HCT116 (cell line): Measurements from ENCODE around the gene KMO. TPM values are rescaled to one million over a fixed set of nuclear protein-coding genes. Genes with fewer than 3 reads are reported as not detected.

Source experiments
- ATAC-seq: fragments of 200-7000 bp; cut with Tn5 transposase; 2 replicates; pipeline ENCODE4 v1.9.1; 2020; ENCODE audit warnings: mild to moderate bottlenecking, moderate library complexity
- BruUV-seq: library from RNA; stranded (reverse); fragments of 400-500 nt; replicated peaks from 2 replicates; lab custom pipeline; 2021; lab: Mats Ljungman, UMichigan
- CTCF ChIA-PET: fragments of 300-600 bp; sonication (Branson Sonifier 250); formaldehyde crosslinking; loops from one replicate; lab custom pipeline; 2021; ENCODE audit warnings: antibody characterized with exemption; lab: Charles Lee
- POLR2A ChIA-PET: fragments of 300-600, 350-600 bp; sonication (Branson Sonifier 250); formaldehyde crosslinking; loops from one replicate; lab custom pipeline; 2021; ENCODE audit warnings: antibody characterized with exemption; lab: Charles Lee
- RAD21 ChIA-PET, 2 experiments: fragments of 300-600 bp; sonication (Branson Sonifier 250); formaldehyde crosslinking; loops; one replicate each; lab custom pipeline; 2023; ENCODE audit warnings: low total read pairs in 2 of 2; ENCODE audit not compliant: uncharacterized antibody in 2 of 2, unreplicated experiment in 2 of 2, low non-redundant PET in 1 of 2; lab: Charles Lee
- DNase-seq: peaks from one replicate; pipeline ENCODE4 v3.0.0-alpha.2; 2010; ENCODE audit warnings: low read depth, low spot score
- H2AFZ ChIP-seq: fragments of 200-600 bp; shearing (Covaris generic), sonication (generic); 2 replicates; pipeline ENCODE4 v1.6.1; 2017; ENCODE audit warnings: low read depth, mixed run types, mixed read lengths, antibody characterized with exemption, low read length; ENCODE audit not compliant: poor library complexity, severe bottlenecking
- H3K27ac ChIP-seq: 2 replicates; pipeline ENCODE4 v1.5.1; 2012; ENCODE audit warnings: low read depth, low read length
- H3K27me3 ChIP-seq: fragments of 200-600 bp; sonication (generic); 2 replicates; pipeline ENCODE4 v1.6.1; 2016; ENCODE audit warnings: mixed run types, low read length, mixed read lengths; ENCODE audit not compliant: insufficient read depth
- H3K36me3 ChIP-seq, 2 experiments: fragments of 200-500 bp in 1 of 2; fragments of 200-600 bp in 1 of 2; sonication (Bioruptor generic) in 1 of 2; sonication (generic) in 1 of 2; 2 replicates each; pipeline versions ENCODE4 v1.5.1 to v1.6.1; 2014 to 2016; ENCODE audit warnings: low read length in 2 of 2, inconsistent platforms in 1 of 2, mixed read lengths in 1 of 2, mixed run types in 1 of 2; ENCODE audit not compliant: insufficient read depth in 2 of 2, control insufficient read depth in 1 of 2
- H3K4me1 ChIP-seq, 2 experiments: fragments of 200-600 bp in 1 of 2; sonication (generic) in 1 of 2; 2 replicates each; pipeline versions ENCODE4 v1.5.1 to v1.6.1; 2012 to 2017; ENCODE audit warnings: low read length in 2 of 2, inconsistent platforms in 1 of 2, mild to moderate bottlenecking in 1 of 2, mixed read lengths in 1 of 2, mixed run types in 1 of 2, moderate library complexity in 1 of 2; ENCODE audit not compliant: insufficient read depth in 2 of 2, control insufficient read depth in 1 of 2
- H3K4me2 ChIP-seq: fragments of 200-600 bp; sonication (generic); 2 replicates; pipeline ENCODE4 v1.6.1; 2017; ENCODE audit warnings: mixed run types, low read length, mixed read lengths
- H3K4me3 ChIP-seq, 2 experiments: fragments of 200-600 bp in 1 of 2; sonication (generic) in 1 of 2; replicated peaks in 1 of 2; 2 replicates each; pipeline ENCODE4 v1.5.1; 2011 to 2016; ENCODE audit warnings: low read length in 2 of 2, control low read depth in 1 of 2, low read depth in 1 of 2, mild to moderate bottlenecking in 1 of 2, mixed read lengths in 1 of 2, mixed run types in 1 of 2
- H3K79me2 ChIP-seq: fragments of 200-600 bp; sonication (generic); 2 replicates; pipeline ENCODE4 v1.6.1; 2017; ENCODE audit warnings: mild to moderate bottlenecking, mixed run types, low read length, moderate library complexity, mixed read lengths; ENCODE audit not compliant: insufficient read depth
- H3K9ac ChIP-seq: fragments of 200-600 bp; sonication (generic); 2 replicates; pipeline ENCODE4 v1.6.1; 2016; ENCODE audit warnings: low read length, mixed read lengths
- H3K9me2 ChIP-seq: fragments of 200-600 bp; sonication (generic), shearing (Covaris generic); 2 replicates; pipeline ENCODE4 v1.6.1; 2017; ENCODE audit warnings: mixed run types, mild to moderate bottlenecking, moderate library complexity; ENCODE audit not compliant: insufficient read depth
- H3K9me3 ChIP-seq, 2 experiments: fragments of 200-500 bp in 1 of 2; fragments of 200-600 bp in 1 of 2; sonication (Bioruptor generic) in 1 of 2; sonication (generic) in 1 of 2; 2 replicates each; pipeline ENCODE4 v1.6.1; 2014 to 2017; ENCODE audit warnings: low read length in 2 of 2, mixed read lengths in 2 of 2, inconsistent platforms in 1 of 2, low read depth in 1 of 2, mild to moderate bottlenecking in 1 of 2, mixed run types in 1 of 2, moderate library complexity in 1 of 2; ENCODE audit not compliant: control insufficient read depth in 1 of 2, insufficient read depth in 1 of 2
- H4K20me1 ChIP-seq: fragments of 200-600 bp; sonication (generic), shearing (Covaris generic); 2 replicates; pipeline ENCODE4 v1.6.1; 2017; ENCODE audit warnings: mixed run types, mild to moderate bottlenecking, moderate library complexity; ENCODE audit not compliant: insufficient read depth
- CBX3 ChIP-seq: IDR thresholded peaks from 2 replicates; pipeline ENCODE4 v1.6.1; 2012; ENCODE audit warnings: low read depth
- CTCF ChIP-seq, 3 experiments: fragments of 200-600 bp in 1 of 3; sonication (generic) in 1 of 3; IDR thresholded peaks in 2 of 3; conservative IDR thresholded peaks in 1 of 3; 2 replicates each; pipeline ENCODE4 v1.5.1; 2012 to 2017; ENCODE audit warnings: low read depth in 2 of 3, low read length in 2 of 3, antibody characterized with exemption in 1 of 3, borderline replicate concordance in 1 of 3, control low read depth in 1 of 3, mild to moderate bottlenecking in 1 of 3, mixed read lengths in 1 of 3, mixed run types in 1 of 3, moderate library complexity in 1 of 3; ENCODE audit not compliant: insufficient read depth in 1 of 3
- EGR1 ChIP-seq: IDR thresholded peaks from 2 replicates; pipeline ENCODE4 v1.6.1; 2012; ENCODE audit warnings: low read depth
- EZH2 ChIP-seq: fragments of 200-600 bp; sonication (generic); IDR thresholded peaks from 2 replicates; pipeline ENCODE4 v1.6.1; 2017; ENCODE audit warnings: antibody characterized with exemption, mixed run types
- EZH2phosphoT487 ChIP-seq: fragments of 200-600 bp; IDR thresholded peaks from 2 replicates; pipeline ENCODE4 v1.6.1; 2018; ENCODE audit warnings: antibody characterized with exemption, borderline replicate concordance
- FOSL1 ChIP-seq: IDR thresholded peaks from 2 replicates; pipeline ENCODE4 v1.6.1; 2012; ENCODE audit warnings: low read depth
- JUND ChIP-seq: IDR thresholded peaks from 2 replicates; pipeline ENCODE4 v1.6.1; 2012
- MAX ChIP-seq: IDR thresholded peaks from 2 replicates; pipeline ENCODE4 v1.6.1; 2012
- POLR2A ChIP-seq: IDR thresholded peaks from 2 replicates; pipeline ENCODE4 v1.7.0; 2011; ENCODE audit warnings: borderline replicate concordance; ENCODE audit not compliant: insufficient read depth, insufficient read length; ENCODE audit errors: extremely low read depth
- RAD21 ChIP-seq: IDR thresholded peaks from 2 replicates; pipeline ENCODE4 v1.6.1; 2012; ENCODE audit warnings: low read depth, mild to moderate bottlenecking
- SIN3A ChIP-seq: IDR thresholded peaks from 2 replicates; pipeline ENCODE4 v1.6.1; 2012; ENCODE audit warnings: low read depth
- TCF7L2 ChIP-seq: IDR thresholded peaks from 2 replicates; pipeline ENCODE4 v1.7.0; 2011; ENCODE audit warnings: borderline replicate concordance, inconsistent platforms; ENCODE audit not compliant: insufficient read depth, insufficient read length; ENCODE audit errors: extremely low read depth
- YY1 ChIP-seq: IDR thresholded peaks from 2 replicates; pipeline ENCODE4 v1.6.1; 2011; ENCODE audit warnings: low read length, low read depth, moderate library complexity, mild to moderate bottlenecking; ENCODE audit not compliant: insufficient replicate concordance; ENCODE audit errors: extremely low read depth
- ZBTB33 ChIP-seq: IDR thresholded peaks from 2 replicates; pipeline ENCODE4 v1.6.1; 2011; ENCODE audit warnings: mild to moderate bottlenecking, low read length, moderate library complexity; ENCODE audit not compliant: insufficient replicate concordance; ENCODE audit errors: extremely low read depth
- ZNF274 ChIP-seq: fragments of 200-500 bp; sonication (Bioruptor generic); IDR thresholded peaks from 2 replicates; pipeline ENCODE4 v1.6.1; 2014; ENCODE audit warnings: mild to moderate bottlenecking, low read depth, low read length, inconsistent platforms
- intact Hi-C: fragments of 100-400 bp; cut with micrococcal nuclease; formaldehyde crosslinking; loops from 2 replicates; pipeline ENCODE4 v1.10.0; 2022
- total RNA-seq: library from RNA; stranded (reverse); gene quantifications from one replicate; pipeline ENCODE4 v1.2.1, GENCODE V29; 2021; ENCODE audit not compliant: unreplicated experiment
- TF ChIP-seq, protein P1 (sequence below): IDR thresholded peaks from 2 replicates; pipeline ENCODE4 v1.6.1; 2012

Gene KMO
- total RNA-seq, 1 experiment from 2014 or later = not detected

DNA sequence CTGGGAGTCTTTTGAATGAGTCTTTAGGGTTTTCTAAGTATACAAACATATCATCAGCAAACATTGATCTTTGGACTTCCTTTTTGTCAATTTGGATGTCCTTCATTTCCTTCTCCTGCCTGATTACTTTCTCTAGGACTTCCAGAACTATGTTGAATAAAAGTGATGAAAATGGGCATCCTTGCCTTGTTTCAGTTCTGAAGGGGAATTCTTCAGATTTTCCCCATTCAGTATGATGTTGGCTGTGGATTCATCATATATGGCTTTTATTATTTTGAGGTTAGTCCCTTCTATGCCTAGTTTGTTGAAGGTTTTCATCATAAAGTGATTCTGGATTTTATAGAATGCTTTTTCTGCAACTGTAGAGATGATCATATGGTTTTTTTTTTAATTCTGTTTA, 42.0 kb downstream of the KMO start:
- Histone ChIP-seq H3K4me2 (no peak overlapping the region), H3K9me3 (no peaks in the 10 kb centered on the region), H3K27ac (no peak overlapping the region), H3K79me2 (no peaks in the 10 kb centered on the region), H4K20me1 (no peaks in the 10 kb centered on the region), H3K9ac (no peak overlapping the region), H3K36me3 (no peaks in the 10 kb centered on the region), H3K4me3 (no peak overlapping the region), H3K4me1 (no peaks in the 10 kb centered on the region), H3K9me2 (no peaks in the 10 kb centered on the region), H2AFZ (no peak overlapping the region), H3K27me3 (0 out of 2 replicates have a peak, but pooled peaks cover 9% of the 10 kb centered on the region)
- DNase-seq = no peak
- ChIA-PET RAD21 (no interaction called here), POLR2A (no interaction called here), CTCF (no interaction called here)
- TF ChIP-seq POLR2A = no peak
- no peak for TF ChIP-seq EGR1
- no peak for TF ChIP-seq EZH2
- no peak for TF ChIP-seq CTCF (IDR thresholded peaks at IDR 0.05 in 2 of 3, conservative IDR thresholded peaks at IDR 0.05 in 1 of 3; ENCODE audit: borderline replicate concordance in 1 of 3, insufficient read depth in 1 of 3, low read depth in 2 of 3, low read length in 2 of 3)
- TF ChIP-seq EZH2phosphoT487 = no peak
- no peak for TF ChIP-seq RAD21
- no peak for TF ChIP-seq JUND
- TF ChIP-seq FOSL1 = no peak
- no peak for TF ChIP-seq YY1
- TF ChIP-seq, protein P1, sequence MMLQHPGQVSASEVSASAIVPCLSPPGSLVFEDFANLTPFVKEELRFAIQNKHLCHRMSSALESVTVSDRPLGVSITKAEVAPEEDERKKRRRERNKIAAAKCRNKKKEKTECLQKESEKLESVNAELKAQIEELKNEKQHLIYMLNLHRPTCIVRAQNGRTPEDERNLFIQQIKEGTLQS = no peak
- TF ChIP-seq CBX3 = no peak
- TF ChIP-seq SIN3A = no peak
- TF ChIP-seq TCF7L2 = no peak
- no peak for TF ChIP-seq ZBTB33
- TF ChIP-seq MAX = no peak
- no peak for TF ChIP-seq ZNF274
- ATAC-seq = no peak
- BruUV-seq = no TSS peak
- intact Hi-C loops = no loop called here
